Tibial nerve (tissue), 4 donors: Measurements from ENCODE around the gene TNFRSF21.

Source experiments
- CTCF ChIP-seq, 5 experiments: fragments of 200-600 bp in 3 of 5; fragments of 450-650 bp in 2 of 5; sonication (generic) in 3 of 5; IDR thresholded peaks; one replicate each; pipeline ENCODE4 v1.5.1; 2016 to 2019; ENCODE audit warnings: antibody characterized with exemption in 5 of 5, mild to moderate bottlenecking in 3 of 5, moderate library complexity in 2 of 5
- EP300 ChIP-seq, 2 donors: sonication (generic); formaldehyde crosslinking; IDR thresholded peaks; one replicate each; pipeline ENCODE4 v1.6.1; 2017; ENCODE audit warnings: antibody characterized with exemption in 2 of 2, mild to moderate bottlenecking in 1 of 2
- POLR2A ChIP-seq, 2 donors: fragments of 450-650 bp; IDR thresholded peaks; one replicate each; pipeline ENCODE4 v1.6.1; 2017; ENCODE audit warnings: antibody characterized with exemption in 2 of 2, mild to moderate bottlenecking in 2 of 2, moderate library complexity in 2 of 2

GRCh38 chr6:47310131-47310480 lies 401 bp upstream of the TNFRSF21 start:
- TF ChIP-seq CTCF (IDR thresholded peaks at IDR 0.05) (no peak), POLR2A (IDR thresholded peaks at IDR 0.05) (no peak), EP300 (IDR thresholded peaks at IDR 0.05) (no peak)
